ENCODE results near the gene P3R3URF. TPM values are rescaled to one million over a fixed set of nuclear protein-coding genes. Genes with fewer than 3 reads are reported as not detected.

Gene P3R3URF
- polyA plus RNA-seq, 1 experiment, result not detected

DNA sequence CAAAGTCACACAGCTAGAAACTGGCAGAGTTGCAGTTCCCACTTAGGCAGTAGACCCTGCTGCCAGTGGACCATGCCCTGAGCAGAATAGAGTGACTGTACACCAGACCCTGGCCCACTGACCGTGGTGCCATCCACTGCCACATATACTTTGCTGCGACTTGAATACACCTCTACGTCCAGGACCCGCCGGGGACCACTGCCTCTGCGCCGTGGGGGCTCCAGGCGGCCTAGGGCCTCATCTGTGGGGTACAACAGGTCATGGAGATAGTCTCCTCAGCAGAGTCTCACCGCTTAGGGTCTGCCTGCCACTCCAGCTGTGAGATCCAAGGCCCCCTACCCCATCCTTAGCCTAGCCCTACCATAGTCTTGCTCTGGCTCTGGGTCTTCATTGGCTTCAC lies 20.3 kb upstream of the P3R3URF start:
- ChIA-PET POLR2A (no interaction called here), CTCF (interaction anchor here (1.5 kb wide), 1 partner anchor 15 kb away, joined by 4 read pairs; no protein-coding TSS in a partner anchor)
- Histone ChIP-seq H3K27me3 (ENCODE audit: control insufficient read depth, insufficient read depth, low read length) (no peaks in the 10 kb centered on the region), H3K27ac (ENCODE audit: low read depth, low read length) (no peak overlapping the region), H3K4me3 (ENCODE audit: low read depth, low read length) (no peak overlapping the region), H3K9me3 (ENCODE audit: control insufficient read depth, insufficient read depth, low read length) (no peaks in the 10 kb centered on the region)
- no peak for DNase-seq (ENCODE audit: low read depth, low spot score)
- TF ChIP-seq, protein P1, sequence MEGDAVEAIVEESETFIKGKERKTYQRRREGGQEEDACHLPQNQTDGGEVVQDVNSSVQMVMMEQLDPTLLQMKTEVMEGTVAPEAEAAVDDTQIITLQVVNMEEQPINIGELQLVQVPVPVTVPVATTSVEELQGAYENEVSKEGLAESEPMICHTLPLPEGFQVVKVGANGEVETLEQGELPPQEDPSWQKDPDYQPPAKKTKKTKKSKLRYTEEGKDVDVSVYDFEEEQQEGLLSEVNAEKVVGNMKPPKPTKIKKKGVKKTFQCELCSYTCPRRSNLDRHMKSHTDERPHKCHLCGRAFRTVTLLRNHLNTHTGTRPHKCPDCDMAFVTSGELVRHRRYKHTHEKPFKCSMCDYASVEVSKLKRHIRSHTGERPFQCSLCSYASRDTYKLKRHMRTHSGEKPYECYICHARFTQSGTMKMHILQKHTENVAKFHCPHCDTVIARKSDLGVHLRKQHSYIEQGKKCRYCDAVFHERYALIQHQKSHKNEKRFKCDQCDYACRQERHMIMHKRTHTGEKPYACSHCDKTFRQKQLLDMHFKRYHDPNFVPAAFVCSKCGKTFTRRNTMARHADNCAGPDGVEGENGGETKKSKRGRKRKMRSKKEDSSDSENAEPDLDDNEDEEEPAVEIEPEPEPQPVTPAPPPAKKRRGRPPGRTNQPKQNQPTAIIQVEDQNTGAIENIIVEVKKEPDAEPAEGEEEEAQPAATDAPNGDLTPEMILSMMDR (IDR thresholded peaks at IDR 0.05; ENCODE audit: low read depth, low read length), result no peak

DNA sequence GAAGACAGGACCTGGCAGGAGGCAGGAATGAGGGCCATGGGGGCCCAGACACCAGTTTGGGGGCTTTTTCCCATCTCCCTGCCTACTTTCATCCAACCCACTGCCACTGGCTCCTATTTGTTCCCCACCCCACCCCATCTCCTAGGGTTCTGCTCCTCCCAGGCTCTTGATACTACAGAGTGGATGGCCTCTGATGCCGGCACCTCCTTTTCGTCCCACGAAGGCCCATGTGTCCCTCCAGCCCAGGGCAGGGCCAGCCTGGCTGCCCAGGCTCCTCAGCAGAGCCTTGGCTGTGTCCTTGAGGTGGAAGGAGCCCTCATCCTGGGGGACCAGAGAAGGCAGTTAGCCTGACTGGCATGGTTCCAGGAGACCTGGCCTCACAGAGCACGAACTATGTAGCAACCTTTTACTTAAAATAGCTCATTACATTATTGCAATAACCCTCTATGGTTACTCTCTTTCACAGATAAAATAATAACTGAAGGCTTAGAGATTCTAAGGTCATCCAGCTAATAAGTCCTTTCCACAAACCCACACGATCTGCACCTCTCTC lies 18.4 kb upstream of the P3R3URF start:
- CTCF ChIA-PET, result interaction anchor here (1.5 kb wide), 1 partner anchor 13 kb away, joined by 4 read pairs; no protein-coding TSS in a partner anchor
- Histone ChIP-seq H3K4me3 (ENCODE audit: low read depth, low read length) (no peak overlapping the region), H3K27ac (ENCODE audit: low read depth, low read length) (no peak overlapping the region), H3K9me3 (ENCODE audit: control insufficient read depth, insufficient read depth, low read length) (no peaks in the 10 kb centered on the region), H3K27me3 (ENCODE audit: control insufficient read depth, insufficient read depth, low read length) (no peaks in the 10 kb centered on the region)
- TF ChIP-seq, protein P1 (IDR thresholded peaks at IDR 0.05; ENCODE audit: low read depth, low read length), result no peak
- DNase-seq (ENCODE audit: low read depth, low spot score), result no peak
- POLR2A ChIA-PET, result no interaction called here

DNA sequence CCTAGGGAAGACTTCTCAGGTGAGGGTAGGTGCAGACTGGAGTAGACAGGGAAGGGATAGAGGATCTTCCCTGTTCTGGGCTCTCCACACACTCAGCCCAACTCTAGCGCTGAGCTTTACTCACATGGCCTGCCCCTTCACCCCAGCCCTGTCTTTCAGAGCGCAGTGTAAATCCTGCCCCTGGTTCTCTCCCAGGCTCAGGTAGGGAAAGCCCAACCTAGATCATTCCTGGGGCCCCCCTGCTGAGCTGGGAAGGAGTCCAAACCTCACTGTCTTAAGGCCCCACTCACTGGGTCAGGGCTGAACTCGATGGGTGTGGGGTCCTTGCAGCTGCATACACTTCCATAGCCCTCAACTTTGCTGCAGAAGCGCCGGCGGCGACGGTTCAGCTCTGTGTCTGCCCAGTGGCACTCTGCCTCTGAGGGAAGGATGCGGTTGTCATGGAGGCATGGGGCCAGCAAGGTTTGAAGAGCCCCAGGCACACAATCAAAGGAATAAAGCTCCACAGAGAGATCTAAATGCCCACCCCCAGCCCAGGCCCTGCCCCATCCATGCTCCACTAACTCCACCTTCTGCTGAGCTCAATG lies 17.8 kb upstream of the P3R3URF start:
- Histone ChIP-seq H3K27me3 (ENCODE audit: control insufficient read depth, insufficient read depth, low read length) (no peaks in the 10 kb centered on the region), H3K9me3 (ENCODE audit: control insufficient read depth, insufficient read depth, low read length) (no peaks in the 10 kb centered on the region), H3K27ac (ENCODE audit: low read depth, low read length) (no peak overlapping the region), H3K4me3 (ENCODE audit: low read depth, low read length) (no peak overlapping the region)
- TF ChIP-seq, protein P1 (IDR thresholded peaks at IDR 0.05; ENCODE audit: low read depth, low read length), result no peak
- DNase-seq (ENCODE audit: low read depth, low spot score), result no peak
- CTCF ChIA-PET, result interaction anchor here (1.0 kb wide), 1 partner anchor 30 kb away, joined by 5 read pairs; no protein-coding TSS in a partner anchor
- POLR2A ChIA-PET, result no interaction called here

DNA sequence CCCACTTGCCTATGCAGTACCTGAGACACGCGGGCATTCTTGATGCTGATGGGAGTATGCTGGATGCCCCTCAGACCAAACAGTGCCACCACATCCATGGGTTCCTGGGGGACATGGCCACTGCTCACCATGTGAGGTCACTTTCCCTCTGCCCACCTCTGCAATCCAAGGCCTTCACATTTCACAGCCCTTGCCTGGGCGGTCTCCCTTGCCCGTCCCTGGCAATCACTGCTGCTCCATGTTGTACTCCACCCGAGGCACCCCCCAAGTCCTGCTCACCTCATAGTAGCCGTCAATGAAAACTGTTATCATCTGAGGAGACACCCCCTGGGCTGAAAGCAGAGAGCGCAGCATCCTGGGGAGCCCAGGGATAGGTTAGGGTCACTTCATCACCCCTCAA lies 17.0 kb upstream of the P3R3URF start:
- POLR2A ChIA-PET, result no interaction called here
- CTCF ChIA-PET, result interaction anchor here (1.0 to 2.0 kb wide), 2 partner anchors 13 to 30 kb away, joined by 4 to 5 read pairs; no protein-coding TSS in a partner anchor
- Histone ChIP-seq H3K9me3 (ENCODE audit: control insufficient read depth, insufficient read depth, low read length) (no peaks in the 10 kb centered on the region), H3K4me3 (ENCODE audit: low read depth, low read length) (no peak overlapping the region), H3K27me3 (ENCODE audit: control insufficient read depth, insufficient read depth, low read length) (no peaks in the 10 kb centered on the region), H3K27ac (ENCODE audit: low read depth, low read length) (no peak overlapping the region)
- DNase-seq (ENCODE audit: low read depth, low spot score), result no peak
- TF ChIP-seq, protein P1 (IDR thresholded peaks at IDR 0.05; ENCODE audit: low read depth, low read length), result no peak

DNA sequence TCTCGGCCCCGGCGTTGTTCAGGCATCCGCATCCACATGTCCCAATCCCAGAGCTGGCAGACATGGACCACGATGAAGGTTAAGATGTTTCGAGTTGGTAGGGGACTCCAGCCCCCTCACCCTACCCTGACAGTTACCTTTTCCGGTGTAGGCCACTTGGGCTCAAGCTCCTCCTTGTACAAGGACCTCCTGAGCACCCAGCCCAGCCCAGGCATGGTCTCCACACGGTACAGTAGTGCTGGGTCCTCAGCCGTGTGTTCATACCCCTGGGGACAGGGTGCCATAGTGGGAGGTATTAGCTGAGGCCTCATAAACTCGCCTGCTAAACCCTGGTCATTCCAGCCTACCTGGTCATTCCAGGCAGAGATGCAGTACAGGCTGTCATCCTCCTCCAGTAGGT lies 15.9 kb upstream of the P3R3URF start:
- no peak overlapping the region for H3K27ac ChIP-seq (ENCODE audit: low read depth, low read length)
- no peaks in the 10 kb centered on the region for H3K9me3 ChIP-seq (ENCODE audit: control insufficient read depth, insufficient read depth, low read length)
- CTCF ChIA-PET, result interaction anchor here (0.6 to 2.0 kb wide), 4 partner anchors 10 to 39 kb away, joined by 3 to 4 read pairs (median 4); no protein-coding TSS in a partner anchor
- POLR2A ChIA-PET, result interaction anchor here (1.3 kb wide), 1 partner anchor 60 kb away, joined by 4 read pairs; the partner anchor contains the start of gene PIK3R3
- no peak overlapping the region for H3K4me3 ChIP-seq (ENCODE audit: low read depth, low read length)
- DNase-seq (ENCODE audit: low read depth, low spot score), result no peak
- H3K27me3 ChIP-seq (ENCODE audit: control insufficient read depth, insufficient read depth, low read length), result no peaks in the 10 kb centered on the region
- TF ChIP-seq, protein P1 (IDR thresholded peaks at IDR 0.05; ENCODE audit: low read depth, low read length), result no peak
